HG03139 (cell line): ENCODE results near the gene KIF26A.

ENCODE experiments used
- ATAC-seq: cut with Tn5 transposase; IDR thresholded peaks from one replicate; pipeline ENCODE4 v1.9.1; 2021; ENCODE audit not compliant: unreplicated experiment

The KIF26A gene

GRCh38 chr14:104190396-104191000, 52.1 kb downstream of the KIF26A start:
- ATAC-seq = no peak

- no peak for ATAC-seq
These were observed 53.1 kb downstream of the KIF26A start for GRCh38 chr14:104191409-104191997.

- no peak for ATAC-seq
These were observed 53.9 kb downstream of the KIF26A start for GRCh38 chr14:104192146-104192882.

GRCh38 chr14:104192883-104193245, 54.5 kb downstream of the KIF26A start:
- ATAC-seq = no peak

- ATAC-seq = no peak
These were observed 55.6 kb downstream of the KIF26A start for GRCh38 chr14:104194016-104194415.

- no peak for ATAC-seq
These were observed 56.3 kb downstream of the KIF26A start for GRCh38 chr14:104194716-104195115.

- ATAC-seq = no peak
These were observed 57.0 kb downstream of the KIF26A start for GRCh38 chr14:104195361-104195760.

- no peak for ATAC-seq
These were observed 57.5 kb downstream of the KIF26A start for GRCh38 chr14:104195878-104196277.

GRCh38 chr14:104196461-104197140, 58.2 kb downstream of the KIF26A start:
- no peak for ATAC-seq

- ATAC-seq = no peak
These were observed 59.3 kb downstream of the KIF26A start for GRCh38 chr14:104197449-104198247.

GRCh38 chr14:104199266-104199895, 61.0 kb downstream of the KIF26A start:
- ATAC-seq = no peak

GRCh38 chr14:104200106-104200505, 61.7 kb downstream of the KIF26A start:
- no peak for ATAC-seq

GRCh38 chr14:104200591-104200990, 62.2 kb downstream of the KIF26A start:
- ATAC-seq = no peak

- no peak for ATAC-seq
These were observed 62.7 kb downstream of the KIF26A start for GRCh38 chr14:104201063-104201462.

GRCh38 chr14:104201496-104201895, 63.1 kb downstream of the KIF26A start:
- no peak for ATAC-seq

GRCh38 chr14:104202259-104203070, 64.1 kb downstream of the KIF26A start:
- no peak for ATAC-seq

GRCh38 chr14:104203071-104203425, 64.7 kb downstream of the KIF26A start:
- no peak for ATAC-seq

GRCh38 chr14:104204660-104205149, 66.3 kb downstream of the KIF26A start:
- ATAC-seq = no peak

- no peak for ATAC-seq
These were observed 67.4 kb downstream of the KIF26A start for GRCh38 chr14:104205781-104206180.
